GM21723 (cell line): ENCODE results near the gene PDZD8.

Experiments used
- ATAC-seq: cut with Tn5 transposase; IDR thresholded peaks from one replicate; pipeline ENCODE4 v1.9.1; 2021; ENCODE audit warnings: mild to moderate bottlenecking, moderate library complexity; ENCODE audit not compliant: unreplicated experiment

The PDZD8 gene

GRCh38 chr10:117375360-117376178 lies at the start of gene PDZD8:
PDZD8 (minus strand) TSS chr10:117375440; CDS start chr10:117375227, 213 bp downstream.
- ATAC-seq: peak; percentile 86

GRCh38 chr10:117424171-117424570 lies 48.9 kb upstream of the PDZD8 start:
- no peak for ATAC-seq

- ATAC-seq: no peak
Measured at GRCh38 chr10:117421985-117422384, 46.7 kb upstream of the PDZD8 start.

GRCh38 chr10:117420768-117421167 lies 45.5 kb upstream of the PDZD8 start:
- ATAC-seq: no peak

GRCh38 chr10:117419921-117420320 lies 44.7 kb upstream of the PDZD8 start:
- ATAC-seq: no peak

- ATAC-seq: no peak
Measured at GRCh38 chr10:117419159-117419558, 43.9 kb upstream of the PDZD8 start.

- no peak for ATAC-seq
Measured at GRCh38 chr10:117418121-117418520, 42.9 kb upstream of the PDZD8 start.

- no peak for ATAC-seq
Measured at GRCh38 chr10:117417196-117417595, 42.0 kb upstream of the PDZD8 start.

- no peak for ATAC-seq
Measured at GRCh38 chr10:117413928-117414618, 38.8 kb upstream of the PDZD8 start.

- ATAC-seq: no peak
Measured at GRCh38 chr10:117412469-117413010, 37.3 kb upstream of the PDZD8 start.

GRCh38 chr10:117411479-117412399 lies 36.5 kb upstream of the PDZD8 start:
- no peak for ATAC-seq

GRCh38 chr10:117410557-117410956 lies 35.3 kb upstream of the PDZD8 start:
- no peak for ATAC-seq

- no peak for ATAC-seq
Measured at GRCh38 chr10:117409549-117410305, 34.5 kb upstream of the PDZD8 start.

- ATAC-seq: no peak
Measured at GRCh38 chr10:117408436-117409384, 33.5 kb upstream of the PDZD8 start.

GRCh38 chr10:117405730-117406129 lies 30.5 kb upstream of the PDZD8 start:
- ATAC-seq: no peak

- no peak for ATAC-seq
Measured at GRCh38 chr10:117400329-117400728, 25.1 kb upstream of the PDZD8 start.

- ATAC-seq: no peak
Measured at GRCh38 chr10:117399341-117400196, 24.3 kb upstream of the PDZD8 start.

GRCh38 chr10:117398029-117398428 lies 22.8 kb upstream of the PDZD8 start:
- no peak for ATAC-seq
